ENCODE measurements around the gene LCA5L. TPM values are rescaled to one million over a fixed set of nuclear protein-coding genes. Genes with fewer than 3 reads are reported as not detected.

The LCA5L gene
- total and polyA plus RNA-seq, 2 of the 13 experiments (the other 11 are each of a cell fraction or from before 2014, with no cell fraction given) = 0.13 to 0.55 TPM

GRCh38 chr21:39385299-39386145 is 60.1 kb downstream of the LCA5L start (continued):
- TF ChIP-seq ARID5B (CRISPR knock-in tag; IDR thresholded peaks at IDR 0.05) = peak; percentile 85
- TF ChIP-seq STAG1 (CRISPR knock-in tag; IDR thresholded peaks at IDR 0.05) = no peak
- no peak for TF ChIP-seq MAF1 (CRISPR knock-in tag; IDR thresholded peaks at IDR 0.05; ENCODE audit: borderline replicate concordance)
- peak; percentile 61; the same call in 1 of the 2 replicates for TF ChIP-seq ZNF766 (CRISPR knock-in tag; IDR thresholded peaks at IDR 0.05; ENCODE audit: borderline replicate concordance)
- no peak for TF ChIP-seq HOXA9 (CRISPR knock-in tag; IDR thresholded peaks at IDR 0.05; ENCODE audit: borderline replicate concordance)
- peak; percentile 12; the same call in 1 of the 2 replicates for TF ChIP-seq ZNF501 (CRISPR knock-in tag; IDR thresholded peaks at IDR 0.05)
- peak; percentile 74 for TF ChIP-seq GATAD1 (CRISPR knock-in tag; IDR thresholded peaks at IDR 0.05)
- no peak for TF ChIP-seq ZNF557 (CRISPR knock-in tag; IDR thresholded peaks at IDR 0.05)
- no peak; the same call in 1 of the 2 replicates for TF ChIP-seq ZNF225 (CRISPR knock-in tag; IDR thresholded peaks at IDR 0.05)
- TF ChIP-seq GABPA (IDR thresholded peaks at IDR 0.05; ENCODE audit: low read depth, low read length) = no peak
- peak; percentile 33; the same call in 1 of the 2 replicates for TF ChIP-seq GABPA (CRISPR knock-in tag; IDR thresholded peaks at IDR 0.05; ENCODE audit: low read depth)
- TF ChIP-seq PRMT3 (CRISPR knock-in tag; IDR thresholded peaks at IDR 0.05; ENCODE audit: borderline replicate concordance, low read depth) = no peak
- TF ChIP-seq PREB (CRISPR knock-in tag; IDR thresholded peaks at IDR 0.05) = no peak
- TF ChIP-seq ZMAT5 (CRISPR knock-in tag; IDR thresholded peaks at IDR 0.05; ENCODE audit: borderline replicate concordance, low read depth) = no peak
- TF ChIP-seq ZFP37 (CRISPR knock-in tag; IDR thresholded peaks at IDR 0.05; ENCODE audit: borderline replicate concordance) = peak; percentile 60; the same call in 1 of the 2 replicates
- TF ChIP-seq BRD4 (CRISPR knock-in tag; IDR thresholded peaks at IDR 0.05) = peak; percentile 44; the same call in 1 of the 2 replicates
- 0 out of 2 replicates have a peak, but pooled peaks have one; percentile 32 for TF ChIP-seq REL (CRISPR knock-in tag; conservative IDR thresholded peaks at IDR 0.05)
- TF ChIP-seq ZNF160 (CRISPR knock-in tag; IDR thresholded peaks at IDR 0.05) = peak; percentile 68; the same call in 1 of the 2 replicates
- peak; percentile 73; the same call in 1 of the 2 replicates for TF ChIP-seq ZNF761 (CRISPR knock-in tag; conservative IDR thresholded peaks at IDR 0.05)
- no peak for TF ChIP-seq ZNF883 (CRISPR knock-in tag; IDR thresholded peaks at IDR 0.05; ENCODE audit: not compliant biosample characterization)
- TF ChIP-seq ZNF589 (CRISPR knock-in tag; conservative IDR thresholded peaks at IDR 0.05) = no peak; the same call in 1 of the 2 replicates
- no peak for TF ChIP-seq ETV5 (CRISPR knock-in tag; IDR thresholded peaks at IDR 0.05; ENCODE audit: borderline replicate concordance)
- no peak for TF ChIP-seq KAT2B (IDR thresholded peaks at IDR 0.05; ENCODE audit: borderline replicate concordance, low read depth, low read length)
- TF ChIP-seq ZNF530 (CRISPR knock-in tag; IDR thresholded peaks at IDR 0.05; ENCODE audit: low read depth) = no peak
- no peak for TF ChIP-seq EED (CRISPR knock-in tag; IDR thresholded peaks at IDR 0.05)
